ENCODE data around the gene ENOX1.

Gene ENOX1

GRCh38 chr13:43271152-43271551, 515.6 kb downstream of the ENOX1 start:
- FAIRE-seq = no peak

DNA sequence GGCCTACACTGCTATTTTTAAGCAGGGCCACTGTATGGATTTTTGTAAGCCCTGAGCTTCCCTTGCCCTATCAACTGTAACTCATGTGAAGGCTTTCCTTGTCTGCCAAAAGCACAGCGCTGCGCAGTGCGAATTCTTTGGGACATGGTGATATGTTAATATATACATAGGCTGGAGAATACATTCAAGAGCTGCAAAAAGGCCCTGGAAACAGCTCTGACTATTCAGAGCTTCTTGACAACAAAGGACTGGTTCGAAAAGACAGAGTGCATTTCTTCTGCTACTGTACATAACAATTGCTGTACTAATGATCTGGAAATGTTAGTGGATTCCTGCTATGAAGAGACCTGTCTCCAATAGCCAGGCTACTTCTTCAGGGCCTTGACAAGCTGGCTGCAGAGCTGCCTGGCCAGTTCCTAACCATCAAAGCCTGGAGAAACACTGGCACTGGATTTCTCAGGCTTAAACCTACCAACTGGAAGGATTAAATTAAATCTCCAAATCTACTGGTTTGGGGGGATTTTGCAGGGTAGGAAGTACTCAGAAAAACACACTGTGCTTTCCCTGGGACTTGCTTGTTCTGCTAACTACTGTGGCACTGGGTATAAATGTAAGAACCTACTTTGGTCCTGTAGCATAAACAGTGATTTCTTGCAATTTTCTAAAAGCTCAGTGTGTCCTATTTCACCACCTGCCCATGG, 516.5 kb downstream of the ENOX1 start:
- no peak for FAIRE-seq

GRCh38 chr13:43269037-43269481, 517.7 kb downstream of the ENOX1 start:
- FAIRE-seq = peak; percentile 93

GRCh38 chr13:43268632-43269031, 518.1 kb downstream of the ENOX1 start:
- FAIRE-seq = no peak

DNA sequence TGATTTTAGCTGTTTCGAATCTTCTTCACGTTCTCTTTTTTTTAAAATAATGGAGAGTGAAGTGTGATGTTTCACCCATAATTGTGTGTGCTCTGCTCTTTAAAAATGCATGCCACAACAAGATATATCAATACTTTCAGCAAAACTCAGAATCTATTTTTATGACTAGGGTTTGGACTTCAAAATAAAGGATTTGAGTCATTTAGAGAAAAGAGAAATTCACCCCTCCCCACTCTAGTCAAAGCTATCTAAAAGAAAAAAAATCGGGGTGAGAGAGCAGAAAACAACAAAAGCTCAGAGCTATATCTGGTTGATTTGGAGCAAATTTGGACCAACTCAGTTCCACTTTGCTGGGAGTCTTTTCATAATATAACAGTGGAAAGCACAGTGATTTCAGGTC, 518.9 kb downstream of the ENOX1 start:
- FAIRE-seq = no peak

DNA sequence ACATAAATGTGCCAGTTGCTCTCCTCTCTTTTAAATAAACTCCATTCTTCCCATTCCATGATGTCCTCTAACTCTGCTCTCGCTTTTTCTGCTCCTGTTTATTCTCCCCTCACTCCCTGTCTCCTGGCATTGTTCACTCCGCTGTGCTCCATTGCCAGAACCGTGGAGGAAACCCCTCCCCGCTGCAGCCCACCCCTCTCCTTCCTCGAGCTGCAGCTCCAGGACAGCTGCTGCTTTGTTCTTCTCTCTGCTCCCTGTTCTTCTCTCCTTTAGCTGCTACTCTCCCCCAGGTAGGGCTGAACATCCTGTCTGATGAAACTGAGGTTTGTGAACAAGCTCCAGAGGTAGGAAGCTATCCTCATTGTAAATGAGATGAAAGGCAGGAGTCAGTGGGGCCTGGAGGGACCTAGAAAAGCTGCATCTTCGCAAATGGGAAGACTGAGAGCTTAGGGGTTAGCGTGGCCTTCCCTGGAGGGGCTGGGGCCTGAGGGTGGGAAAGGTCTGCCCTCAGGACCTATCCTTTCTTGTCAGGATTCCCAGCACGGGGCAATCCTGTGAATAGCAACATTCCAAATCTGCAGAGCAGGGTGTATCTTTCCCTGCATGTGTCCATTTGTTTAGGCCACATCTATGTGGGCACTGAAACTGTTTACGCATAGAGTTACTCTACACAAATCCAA, 519.7 kb downstream of the ENOX1 start:
- no peak for FAIRE-seq

DNA sequence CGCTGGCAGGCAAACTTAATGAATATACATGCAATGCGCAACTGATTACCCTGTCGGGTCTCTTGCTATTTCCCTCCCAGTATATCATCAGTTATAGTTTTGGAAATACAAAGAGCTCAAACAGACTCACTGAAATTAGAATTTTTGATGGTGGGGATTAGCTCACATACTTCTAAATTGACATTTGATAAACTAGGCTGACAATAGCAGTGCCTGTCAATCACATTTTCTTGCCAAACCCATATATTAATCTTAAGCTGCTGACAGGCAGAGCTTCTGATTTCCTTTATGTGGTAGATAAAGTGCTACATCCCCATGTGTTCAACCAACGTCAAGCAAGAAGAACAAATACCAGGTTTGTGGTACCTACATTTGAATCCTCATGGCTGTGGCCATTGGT, 521.7 kb downstream of the ENOX1 start:
- no peak for FAIRE-seq

GRCh38 chr13:43264458-43264857, 522.3 kb downstream of the ENOX1 start:
- no peak for FAIRE-seq

DNA sequence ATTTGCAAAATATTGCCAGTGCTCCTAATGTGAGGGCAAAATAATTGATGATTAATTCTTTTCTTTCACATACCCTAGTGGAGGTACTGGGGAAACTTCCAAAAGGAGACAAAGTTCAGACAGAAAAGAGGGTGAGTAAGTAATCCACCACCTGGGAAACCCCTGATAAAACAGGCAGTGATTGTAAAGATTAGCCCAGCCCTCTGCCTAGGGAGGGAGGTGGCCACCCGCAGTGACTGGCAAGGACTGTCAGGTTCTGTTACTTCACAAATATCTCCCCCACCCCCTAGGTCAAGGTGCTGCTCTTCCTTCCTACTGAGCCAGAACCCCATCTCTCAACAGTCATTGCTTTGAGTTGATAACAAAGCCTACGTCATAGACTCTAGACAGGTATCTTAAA, 523.7 kb downstream of the ENOX1 start:
- FAIRE-seq = no peak

- FAIRE-seq = no peak
These were observed 525.8 kb downstream of the ENOX1 start for GRCh38 chr13:43260999-43261398.

- FAIRE-seq = no peak
These were observed 528.0 kb downstream of the ENOX1 start for GRCh38 chr13:43258771-43259170.

DNA sequence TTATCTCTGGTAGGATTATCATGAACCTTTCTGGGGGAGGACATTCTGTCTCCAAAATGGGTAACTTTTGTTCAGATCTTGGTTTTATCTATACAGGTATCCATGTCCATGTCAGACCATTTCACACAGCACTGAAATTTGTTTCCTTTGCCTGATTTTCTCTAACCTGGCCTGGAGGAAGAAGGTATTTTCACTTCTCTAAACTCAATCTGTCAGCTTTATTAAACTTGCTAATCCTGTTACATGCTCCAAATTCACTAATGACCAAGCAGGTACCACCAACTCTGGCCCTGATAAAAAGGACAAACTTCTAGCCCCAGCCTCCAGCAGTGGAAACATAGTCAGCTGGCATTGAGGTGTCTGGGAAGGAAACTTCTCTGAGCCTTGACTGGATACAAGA, 529.0 kb downstream of the ENOX1 start:
- no peak for FAIRE-seq

DNA sequence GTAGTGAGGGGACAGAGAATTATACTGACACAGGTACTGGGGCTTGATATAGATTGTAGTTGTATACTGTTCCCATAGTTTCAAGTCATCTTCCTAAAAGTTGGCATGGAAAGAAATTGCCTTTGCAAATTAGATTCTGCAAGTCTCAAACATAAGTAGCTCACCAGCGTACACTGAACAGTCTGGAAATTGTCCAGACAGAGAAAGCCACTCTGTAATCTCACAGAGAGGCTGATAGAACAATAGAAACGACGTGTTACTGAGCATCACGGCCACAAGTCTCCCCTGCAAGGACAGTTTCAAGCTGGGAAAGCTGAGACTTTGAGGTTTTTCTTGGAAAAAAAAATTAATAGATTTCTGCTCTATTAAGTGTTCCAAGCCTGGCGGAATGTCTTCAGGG, 534.8 kb downstream of the ENOX1 start:
- no peak for FAIRE-seq

DNA sequence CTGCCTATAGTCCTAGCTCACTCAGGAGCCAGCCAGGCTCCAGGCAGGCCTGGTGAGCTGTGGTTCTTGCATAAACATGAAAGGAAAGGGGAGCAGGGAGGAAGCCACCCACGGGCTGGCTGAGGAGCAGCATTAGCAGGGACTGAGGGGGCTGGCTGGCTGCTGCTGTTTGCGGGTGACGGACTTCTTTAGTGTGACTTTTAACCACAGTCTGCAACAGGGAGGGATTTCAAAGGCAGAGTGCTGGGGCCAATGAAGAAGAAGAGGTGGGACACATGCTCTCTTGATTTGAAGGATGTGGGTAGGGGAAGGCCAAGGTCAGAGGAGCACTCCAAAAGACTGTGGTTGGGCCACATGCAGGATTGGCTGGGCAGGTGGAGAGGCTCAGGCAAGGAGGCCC, 540.4 kb downstream of the ENOX1 start:
- no peak for FAIRE-seq

DNA sequence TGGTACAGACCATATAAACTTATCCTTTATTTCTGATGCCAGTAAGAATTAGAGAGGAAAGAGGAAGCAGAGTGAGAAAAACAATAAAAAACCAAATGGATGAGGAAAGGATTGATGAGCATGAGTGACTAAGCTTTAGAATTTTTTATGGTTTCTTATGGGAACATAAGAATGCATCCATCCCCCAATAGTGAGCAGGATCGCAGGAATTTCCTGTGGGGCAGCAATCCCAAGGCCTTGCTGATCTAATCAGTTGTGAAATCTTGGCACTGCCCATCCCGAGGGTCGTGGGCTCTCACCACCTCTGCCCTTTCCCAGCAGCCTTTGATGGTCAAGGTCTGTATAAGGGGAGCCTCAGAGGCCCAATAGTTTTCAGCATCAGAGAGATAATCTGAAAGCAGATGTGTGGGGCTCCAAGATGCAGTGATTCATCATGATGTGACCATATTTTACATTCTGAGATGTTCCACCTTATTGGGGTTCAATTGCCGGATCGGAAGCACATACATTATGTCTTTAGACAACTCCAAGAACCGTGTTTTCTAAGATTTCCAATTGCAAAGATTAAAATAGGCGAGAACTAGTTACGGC, 541.3 kb downstream of the ENOX1 start:
- no peak for FAIRE-seq

DNA sequence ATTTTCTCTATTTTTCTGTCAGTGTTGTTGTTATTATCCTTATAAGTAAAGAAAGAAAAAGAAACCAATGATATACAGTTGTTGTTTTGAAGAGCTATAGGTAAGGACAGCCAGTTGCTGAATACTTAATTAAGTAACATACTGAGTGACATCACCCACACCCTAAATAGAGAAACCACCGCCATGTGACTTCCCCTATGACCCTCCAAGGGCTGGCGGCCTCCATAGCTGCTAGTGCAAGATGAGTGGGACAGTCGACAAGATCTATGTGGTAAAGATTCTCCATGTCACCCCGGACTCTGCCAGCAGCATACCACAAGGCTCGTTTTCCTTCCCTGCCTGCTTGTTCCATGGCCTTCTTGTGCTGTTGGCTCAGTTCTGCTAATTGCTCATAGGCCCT, 542.3 kb downstream of the ENOX1 start:
- no peak for FAIRE-seq

DNA sequence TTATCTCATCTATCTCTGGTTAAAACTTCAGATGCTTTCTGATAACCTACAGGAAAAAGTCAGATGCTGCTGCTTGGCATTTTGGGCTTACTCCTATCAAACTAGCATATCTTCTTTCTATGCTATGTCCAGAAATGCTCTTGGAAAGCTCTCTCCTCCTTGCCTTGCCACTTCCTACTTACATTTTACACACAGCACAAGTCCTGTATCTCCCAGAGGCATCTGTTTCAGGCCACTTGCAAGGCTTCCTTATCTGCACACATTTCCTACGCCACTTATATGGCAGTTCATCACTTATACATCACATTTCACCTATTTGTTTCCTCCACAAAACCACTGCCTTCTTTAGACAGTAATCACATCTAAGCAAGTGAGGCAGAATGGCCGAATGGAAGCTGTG, 543.1 kb downstream of the ENOX1 start:
- FAIRE-seq = no peak

DNA sequence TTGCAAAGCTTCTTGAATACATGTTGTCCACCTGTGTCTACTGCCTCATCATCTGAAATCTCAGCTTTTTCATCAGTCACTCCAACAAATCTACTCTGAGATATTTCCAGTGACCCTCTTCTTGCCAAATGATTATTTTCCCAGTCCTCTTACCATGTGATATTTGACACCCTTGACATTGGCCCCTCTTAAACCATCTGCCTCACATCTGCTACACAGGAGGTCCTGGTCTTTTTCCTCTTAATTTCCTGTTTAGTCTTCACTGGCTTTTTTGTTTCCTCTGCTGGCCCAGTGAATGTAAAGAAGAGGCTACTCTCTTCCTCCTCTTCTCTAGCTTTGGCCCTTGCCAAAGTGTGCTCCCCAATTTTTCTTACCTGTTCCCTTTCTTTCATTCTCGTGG, 544.7 kb downstream of the ENOX1 start:
- no peak for FAIRE-seq

- FAIRE-seq = no peak
These were observed 546.5 kb downstream of the ENOX1 start for GRCh38 chr13:43240278-43240677.

- FAIRE-seq = no peak
These were observed 547.4 kb downstream of the ENOX1 start for GRCh38 chr13:43239275-43239840.

- no peak for FAIRE-seq
These were observed 548.3 kb downstream of the ENOX1 start for GRCh38 chr13:43238341-43239083.

DNA sequence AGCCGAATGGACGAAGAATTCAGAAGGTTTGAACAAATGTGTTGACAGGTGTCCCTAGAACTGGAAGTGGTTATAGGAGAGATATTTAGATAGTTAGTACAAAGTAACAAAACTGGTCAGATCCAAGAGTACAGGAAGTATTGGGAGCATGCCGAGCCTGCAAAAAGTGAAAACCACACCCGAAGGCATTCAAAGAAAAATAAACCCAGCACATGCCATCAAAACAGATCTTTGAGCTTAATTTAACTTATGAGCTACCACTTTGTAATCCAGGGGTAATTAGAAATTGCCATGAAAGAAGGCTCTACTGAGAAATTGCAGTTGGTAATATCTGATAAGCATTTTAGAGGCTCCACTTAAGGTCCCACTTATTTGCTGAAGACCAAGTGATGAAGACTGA, 549.2 kb downstream of the ENOX1 start:
- no peak for FAIRE-seq

DNA sequence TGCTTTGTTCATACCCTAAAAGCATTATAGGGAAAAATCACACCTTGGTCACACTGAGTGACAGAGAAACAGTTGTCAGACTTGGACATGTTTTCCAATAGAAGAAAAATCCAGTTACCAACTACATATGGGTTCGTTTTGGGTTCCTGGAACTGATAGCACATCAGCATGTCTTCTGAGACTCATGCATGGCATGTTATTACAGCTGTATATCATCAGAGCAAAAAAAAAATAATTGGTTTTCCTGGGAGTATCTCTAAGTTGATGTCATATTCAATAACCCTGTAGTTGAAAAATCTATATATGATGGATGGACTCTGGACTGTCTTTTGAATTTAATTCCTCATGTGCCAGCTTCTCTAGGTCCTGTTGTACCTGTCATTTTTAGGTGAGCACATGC, 551.7 kb downstream of the ENOX1 start:
- FAIRE-seq = no peak
